ENCODE measurements around the gene WNK4.

GRCh38 chr17:42795061-42795460 lies 14.7 kb downstream of the WNK4 start:
- TF ChIP-seq CTCF (IDR thresholded peaks at IDR 0.05): no peak
- no peak for TF ChIP-seq EZH2 (IDR thresholded peaks at IDR 0.05)
- no peak for TF ChIP-seq EZH2phosphoT487 (IDR thresholded peaks at IDR 0.05)
